Chondrocyte (in vitro differentiated cells): ENCODE results near the gene MYLK. TPM values are rescaled to one million over a fixed set of nuclear protein-coding genes. Genes with fewer than 3 reads are reported as not detected.

Source experiments
- DNase-seq: peaks from one replicate; pipeline ENCODE4 v3.0.0; 2021; ENCODE audit warnings: mixed read lengths, low spot score
- H3K27ac Mint-ChIP-seq: one replicate; pipeline ENCODE4 v1.8.0; 2021; ENCODE audit warnings: mild to moderate bottlenecking, moderate library complexity, mixed read lengths; ENCODE audit not compliant: unreplicated experiment
- H3K27me3 Mint-ChIP-seq: 2 replicates; pipeline ENCODE4 v1.8.0; 2021; ENCODE audit warnings: low read depth, mixed read lengths
- H3K36me3 Mint-ChIP-seq: 2 replicates; pipeline ENCODE4 v1.8.0; 2021; ENCODE audit warnings: low read depth, mixed read lengths
- H3K4me1 Mint-ChIP-seq: 2 replicates; pipeline ENCODE4 v1.8.0; 2021; ENCODE audit warnings: low read depth, mild to moderate bottlenecking, mixed read lengths
- H3K4me3 Mint-ChIP-seq: one replicate; pipeline ENCODE4 v1.8.0; 2021; ENCODE audit warnings: mild to moderate bottlenecking, moderate library complexity, mixed read lengths; ENCODE audit not compliant: unreplicated experiment
- H3K9me3 Mint-ChIP-seq: 2 replicates; pipeline ENCODE4 v1.8.0; 2021; ENCODE audit warnings: low read depth, mixed read lengths
- total RNA-seq: library from RNA; stranded (reverse); gene quantifications from 3 replicates; pipeline ENCODE4 v1.2.1, GENCODE V29; 2021
- TF ChIP-seq, protein P1 (sequence below): fragments of 200-600 bp; sonication (generic); IDR thresholded peaks from 2 replicates; pipeline ENCODE4 v1.5.0; 2021; ENCODE audit warnings: antibody characterized with exemption, mild to moderate bottlenecking, moderate library complexity

MYLK gene
- total RNA-seq, 1 donor from 2014 or later: 405 TPM

DNA sequence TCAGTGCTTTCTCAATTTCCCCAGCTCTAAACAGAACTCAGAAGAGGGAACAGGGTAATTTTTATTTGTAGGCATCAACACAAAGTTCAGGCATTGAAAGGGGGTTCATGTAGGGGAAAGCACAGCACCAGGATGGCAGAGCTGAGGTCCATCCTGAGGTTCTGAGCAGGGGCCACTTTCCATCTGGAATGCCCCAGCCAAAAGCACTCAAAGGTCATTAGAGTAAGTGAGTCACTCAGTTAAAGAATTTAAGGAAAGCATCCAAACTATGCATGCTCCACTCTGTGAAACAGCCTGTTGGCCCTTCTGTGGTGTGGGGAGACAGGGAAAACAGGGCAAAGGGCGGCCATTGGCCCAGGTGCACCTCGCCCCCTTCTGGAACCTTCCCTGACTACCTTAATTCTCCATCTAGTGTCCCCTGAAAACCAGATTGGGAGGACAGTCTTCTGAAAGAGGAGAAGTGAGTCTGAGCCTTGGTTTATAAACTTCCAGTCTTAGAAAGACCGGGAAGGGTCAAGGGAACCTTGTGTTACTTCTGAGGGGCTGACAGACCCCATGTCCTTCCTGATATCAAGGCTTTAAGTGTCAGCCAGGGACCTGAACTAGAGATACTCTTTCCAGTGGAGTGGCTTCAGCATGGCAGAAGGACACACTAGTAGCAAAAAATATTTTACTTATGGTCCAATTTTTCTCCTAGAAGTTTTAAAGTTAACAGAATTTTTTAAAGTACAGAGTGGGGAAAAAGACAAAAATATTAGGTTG lies 133.3 kb downstream of the MYLK start:
- H3K27me3 Mint-ChIP-seq: no peaks in the 10 kb centered on the region
- peaks cover 2% of the 10 kb centered on the region for H3K36me3 Mint-ChIP-seq
- no peak for DNase-seq
- no peak overlapping the region for H3K4me3 Mint-ChIP-seq
- no peaks in the 10 kb centered on the region for H3K9me3 Mint-ChIP-seq
- peak overlapping the region; percentile 91 for H3K27ac Mint-ChIP-seq
- H3K4me1 Mint-ChIP-seq: peaks cover 56% of the 10 kb centered on the region
- TF ChIP-seq, protein P1, sequence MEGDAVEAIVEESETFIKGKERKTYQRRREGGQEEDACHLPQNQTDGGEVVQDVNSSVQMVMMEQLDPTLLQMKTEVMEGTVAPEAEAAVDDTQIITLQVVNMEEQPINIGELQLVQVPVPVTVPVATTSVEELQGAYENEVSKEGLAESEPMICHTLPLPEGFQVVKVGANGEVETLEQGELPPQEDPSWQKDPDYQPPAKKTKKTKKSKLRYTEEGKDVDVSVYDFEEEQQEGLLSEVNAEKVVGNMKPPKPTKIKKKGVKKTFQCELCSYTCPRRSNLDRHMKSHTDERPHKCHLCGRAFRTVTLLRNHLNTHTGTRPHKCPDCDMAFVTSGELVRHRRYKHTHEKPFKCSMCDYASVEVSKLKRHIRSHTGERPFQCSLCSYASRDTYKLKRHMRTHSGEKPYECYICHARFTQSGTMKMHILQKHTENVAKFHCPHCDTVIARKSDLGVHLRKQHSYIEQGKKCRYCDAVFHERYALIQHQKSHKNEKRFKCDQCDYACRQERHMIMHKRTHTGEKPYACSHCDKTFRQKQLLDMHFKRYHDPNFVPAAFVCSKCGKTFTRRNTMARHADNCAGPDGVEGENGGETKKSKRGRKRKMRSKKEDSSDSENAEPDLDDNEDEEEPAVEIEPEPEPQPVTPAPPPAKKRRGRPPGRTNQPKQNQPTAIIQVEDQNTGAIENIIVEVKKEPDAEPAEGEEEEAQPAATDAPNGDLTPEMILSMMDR: no peak

DNA sequence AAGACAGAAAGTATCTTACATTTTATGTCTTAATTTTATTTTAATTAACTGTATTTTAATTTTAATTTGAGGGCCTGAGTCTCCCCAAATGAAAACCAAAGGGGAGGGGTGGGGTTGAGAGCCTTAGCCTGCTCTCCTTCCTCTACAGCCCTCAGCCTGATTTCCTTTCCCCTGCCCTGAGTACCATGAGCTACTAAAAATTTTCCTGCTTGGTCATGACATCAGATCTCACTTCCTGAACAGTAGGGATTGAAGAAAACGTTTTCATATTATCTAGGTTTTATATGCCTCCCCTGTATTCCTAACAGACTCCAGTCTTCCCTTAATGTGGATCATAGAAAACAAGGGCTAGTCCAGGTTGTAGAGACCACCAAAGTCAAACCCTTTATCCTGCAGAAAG lies 133.9 kb downstream of the MYLK start:
- no peaks in the 10 kb centered on the region for H3K27me3 Mint-ChIP-seq
- no peak for DNase-seq

DNA sequence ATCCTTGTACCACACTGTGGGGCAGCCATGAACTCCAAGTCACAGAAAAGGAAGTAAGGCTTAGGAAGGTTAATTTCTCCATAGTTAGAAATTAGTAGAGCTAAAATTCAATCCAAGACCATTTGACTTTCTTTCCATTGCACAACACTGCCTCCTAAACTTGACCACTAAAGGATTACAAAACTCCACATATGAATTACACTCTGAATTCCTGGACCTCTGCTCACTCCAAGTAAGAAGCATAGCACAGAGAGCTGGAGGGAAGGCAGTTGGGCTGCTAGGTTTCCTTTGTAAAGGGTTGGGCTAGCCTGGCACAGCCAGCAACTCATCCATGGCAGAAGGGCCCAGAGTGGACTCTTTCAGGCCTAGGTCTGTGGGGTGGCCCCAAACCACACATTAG lies 134.4 kb downstream of the MYLK start:
- H3K27ac Mint-ChIP-seq: peak overlapping the region; percentile 78
- no peak overlapping the region for H3K4me3 Mint-ChIP-seq
- peaks cover 2% of the 10 kb centered on the region for H3K36me3 Mint-ChIP-seq
- H3K4me1 Mint-ChIP-seq: peaks cover 45% of the 10 kb centered on the region
- no peaks in the 10 kb centered on the region for H3K9me3 Mint-ChIP-seq
- no peak for DNase-seq
- TF ChIP-seq, protein P1: no peak
- H3K27me3 Mint-ChIP-seq: no peaks in the 10 kb centered on the region

More for the DNA sequence above, 133.9 kb downstream of the MYLK start:
- Mint-ChIP-seq H3K27ac (peak overlapping the region; percentile 91), H3K4me3 (no peak overlapping the region), H3K4me1 (peaks cover 50% of the 10 kb centered on the region), H3K9me3 (no peaks in the 10 kb centered on the region), H3K36me3 (peaks cover 2% of the 10 kb centered on the region)
- TF ChIP-seq, protein P1: no peak

DNA sequence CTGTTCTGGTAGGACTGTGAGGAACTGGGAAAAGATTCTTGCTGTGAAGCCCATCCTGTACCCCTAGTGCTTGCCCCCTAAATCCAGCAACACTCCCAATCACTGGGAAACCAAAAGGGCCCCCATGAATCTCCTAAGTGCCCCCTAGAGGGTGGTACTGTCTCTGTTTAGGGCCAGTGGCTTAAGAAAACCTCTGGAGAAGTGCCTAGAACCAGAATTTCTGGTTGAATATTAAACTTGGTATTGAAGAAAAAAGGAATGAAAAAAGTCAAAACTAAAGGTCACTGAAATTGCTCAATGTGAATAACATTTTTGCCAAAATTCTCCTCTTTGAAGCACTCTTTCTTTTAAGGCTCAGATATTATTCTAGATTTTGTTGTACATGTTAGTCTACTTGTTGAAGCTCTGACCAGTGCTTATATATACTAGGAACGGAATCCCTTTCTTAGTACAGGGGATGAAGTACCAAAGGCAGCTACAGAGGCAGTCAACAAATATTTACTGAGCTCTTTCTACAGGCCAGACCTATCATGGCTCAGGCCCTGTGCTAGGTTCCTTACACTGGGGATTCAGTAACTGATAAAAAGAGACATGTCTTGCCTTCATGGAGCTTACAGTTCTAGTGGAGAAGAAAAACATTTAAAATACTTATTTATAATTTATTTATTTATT lies 138.8 kb downstream of the MYLK start:
- Mint-ChIP-seq H3K9me3 (no peaks in the 10 kb centered on the region), H3K36me3 (peaks cover 2% of the 10 kb centered on the region), H3K4me1 (peaks cover 36% of the 10 kb centered on the region), H3K27me3 (no peaks in the 10 kb centered on the region), H3K27ac (no peak overlapping the region), H3K4me3 (no peak overlapping the region)
- TF ChIP-seq, protein P1: peak; percentile 56
- DNase-seq: no peak

DNA sequence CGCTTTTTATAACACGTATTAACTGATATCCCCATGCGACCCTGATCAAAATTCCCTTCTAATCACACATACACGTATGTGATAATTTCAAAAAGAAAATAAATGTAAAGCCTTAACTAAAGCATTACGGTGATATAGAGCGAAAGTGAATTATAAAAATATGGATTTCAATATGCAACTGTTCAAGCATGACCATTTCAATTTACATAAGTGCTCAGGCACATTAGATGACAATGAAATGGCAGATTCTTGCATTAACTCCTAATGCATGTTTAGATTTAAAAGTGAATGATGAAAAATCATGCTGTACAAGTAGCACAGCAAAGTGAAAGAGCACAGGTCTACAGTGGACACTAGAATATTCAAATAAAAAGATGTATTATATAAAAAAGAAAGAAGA lies 140.1 kb downstream of the MYLK start:
- Mint-ChIP-seq H3K36me3 (peaks cover 3% of the 10 kb centered on the region), H3K27ac (no peak overlapping the region), H3K4me3 (no peak overlapping the region), H3K9me3 (no peaks in the 10 kb centered on the region), H3K27me3 (no peaks in the 10 kb centered on the region), H3K4me1 (peaks cover 31% of the 10 kb centered on the region)
- DNase-seq: no peak
- TF ChIP-seq, protein P1: no peak
